ENCODE measurements around the gene PDE9A. TPM values are rescaled to one million over a fixed set of nuclear protein-coding genes. Genes with fewer than 3 reads are reported as not detected.

Gene PDE9A
- total RNA-seq, 4 donors from 2014 or later: 2.9 to 16.9 (median 7.0) TPM

DNA sequence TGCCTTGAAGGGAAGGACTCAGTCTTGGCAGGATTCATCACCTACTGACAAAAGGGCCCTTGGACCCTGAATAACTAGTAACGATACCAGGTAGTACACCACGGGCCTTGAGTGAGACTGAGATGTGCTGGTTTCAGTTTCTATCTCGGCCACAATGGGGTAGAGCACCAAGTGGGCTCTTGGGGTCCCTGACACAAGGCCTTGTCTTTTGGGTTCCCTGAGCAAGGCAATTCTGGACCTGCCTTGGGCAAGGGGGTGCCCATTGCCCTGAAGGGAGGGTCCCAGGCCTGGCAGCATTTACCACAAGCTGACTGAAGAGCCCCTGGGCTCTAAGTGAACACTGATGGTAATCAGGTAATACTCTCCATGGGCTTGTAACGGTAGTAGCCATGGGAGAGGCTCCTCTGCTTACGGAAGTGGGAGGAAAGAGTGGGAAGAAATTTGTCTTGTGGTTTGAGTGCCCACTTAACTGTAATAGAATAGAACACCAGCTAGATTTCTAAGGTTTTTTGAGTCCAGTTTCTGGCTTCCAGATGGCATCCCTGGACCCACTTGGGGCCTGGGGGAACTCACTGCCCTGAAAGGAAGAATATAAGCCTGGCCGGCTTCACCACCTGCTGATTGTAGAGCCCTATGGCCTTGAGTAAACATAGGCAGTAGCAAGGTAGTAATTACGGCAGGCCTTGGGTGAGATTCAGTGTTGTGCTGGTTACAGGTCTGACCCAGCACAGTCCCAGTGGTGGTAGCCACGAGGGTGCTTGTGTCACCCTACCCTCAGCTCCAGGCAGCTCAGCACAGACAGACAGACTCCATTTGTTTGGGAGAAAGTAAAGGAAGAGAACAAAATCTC is 167.4 kb downstream of the PDE9A start:
- TF ChIP-seq, protein P1, sequence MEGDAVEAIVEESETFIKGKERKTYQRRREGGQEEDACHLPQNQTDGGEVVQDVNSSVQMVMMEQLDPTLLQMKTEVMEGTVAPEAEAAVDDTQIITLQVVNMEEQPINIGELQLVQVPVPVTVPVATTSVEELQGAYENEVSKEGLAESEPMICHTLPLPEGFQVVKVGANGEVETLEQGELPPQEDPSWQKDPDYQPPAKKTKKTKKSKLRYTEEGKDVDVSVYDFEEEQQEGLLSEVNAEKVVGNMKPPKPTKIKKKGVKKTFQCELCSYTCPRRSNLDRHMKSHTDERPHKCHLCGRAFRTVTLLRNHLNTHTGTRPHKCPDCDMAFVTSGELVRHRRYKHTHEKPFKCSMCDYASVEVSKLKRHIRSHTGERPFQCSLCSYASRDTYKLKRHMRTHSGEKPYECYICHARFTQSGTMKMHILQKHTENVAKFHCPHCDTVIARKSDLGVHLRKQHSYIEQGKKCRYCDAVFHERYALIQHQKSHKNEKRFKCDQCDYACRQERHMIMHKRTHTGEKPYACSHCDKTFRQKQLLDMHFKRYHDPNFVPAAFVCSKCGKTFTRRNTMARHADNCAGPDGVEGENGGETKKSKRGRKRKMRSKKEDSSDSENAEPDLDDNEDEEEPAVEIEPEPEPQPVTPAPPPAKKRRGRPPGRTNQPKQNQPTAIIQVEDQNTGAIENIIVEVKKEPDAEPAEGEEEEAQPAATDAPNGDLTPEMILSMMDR (IDR thresholded peaks at IDR 0.05): no peak
- no peak for DNase-seq (ENCODE audit: low spot score)
- no peak for ATAC-seq (ENCODE audit: low FRiP score)

Other genes with a start within 250 kb of the PDE9A start
- under 1 TPM in 3 of 4 donors, not detected in 1; 0.31 to 0.96 (median 0.79) TPM for gene UBASH3A, start 249.7 kb upstream of the PDE9A start, total RNA-seq
- under 1 TPM in 3 of 4 donors, not detected in 1; 0.31 to 0.37 (median 0.36) TPM for gene RSPH1, start 157.4 kb upstream of the PDE9A start, total RNA-seq
- gene SLC37A1, start 139.8 kb upstream of the PDE9A start, total RNA-seq: 10 to 100 TPM in 1 of 4 donors, 1 to 10 TPM in 3; 4.6 to 11.0 (median 6.0) TPM
- 10 to 100 TPM in 2 of 4 donors, 1 to 10 TPM in 2; 8.5 to 28.3 (median 13.6) TPM for gene WDR4, start 225.9 kb downstream of the PDE9A start, total RNA-seq
- 10 to 100 TPM; 45.4 to 79.0 (median 51.9) TPM for gene NDUFV3, start 239.7 kb downstream of the PDE9A start, total RNA-seq